NCI-H2029 (cell line): ENCODE data around the gene EHD2.
"Not testable (repeated sequence)": the region's sequence is repeated elsewhere in the genome, so short reads cannot be mapped to it uniquely, and the experiment has no call there.

Source experiments
- DNase-seq: peaks from one replicate; lab custom pipeline; 2025; lab: John Stamatoyannopoulos, UW

The EHD2 gene

DNA sequence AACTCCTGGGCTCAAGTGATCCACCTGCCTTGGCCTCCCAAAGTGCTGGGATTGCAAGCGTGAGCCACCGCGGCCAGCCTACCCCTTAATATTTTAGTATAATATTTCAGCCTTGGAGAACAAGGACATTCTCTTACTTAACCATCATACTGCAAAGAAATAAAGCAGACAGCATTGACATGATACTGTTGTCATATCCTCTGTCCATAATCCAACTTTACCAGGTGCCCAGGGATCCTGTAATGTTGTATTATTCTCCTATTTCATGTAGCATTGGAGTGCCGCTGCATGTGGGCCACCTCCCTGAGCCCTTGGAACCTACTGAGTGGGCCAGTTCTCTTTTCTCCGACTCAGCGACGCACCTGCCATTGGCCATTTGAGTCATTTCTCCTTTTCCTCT, 21.4 kb upstream of the EHD2 start:
- no peak for DNase-seq

DNA sequence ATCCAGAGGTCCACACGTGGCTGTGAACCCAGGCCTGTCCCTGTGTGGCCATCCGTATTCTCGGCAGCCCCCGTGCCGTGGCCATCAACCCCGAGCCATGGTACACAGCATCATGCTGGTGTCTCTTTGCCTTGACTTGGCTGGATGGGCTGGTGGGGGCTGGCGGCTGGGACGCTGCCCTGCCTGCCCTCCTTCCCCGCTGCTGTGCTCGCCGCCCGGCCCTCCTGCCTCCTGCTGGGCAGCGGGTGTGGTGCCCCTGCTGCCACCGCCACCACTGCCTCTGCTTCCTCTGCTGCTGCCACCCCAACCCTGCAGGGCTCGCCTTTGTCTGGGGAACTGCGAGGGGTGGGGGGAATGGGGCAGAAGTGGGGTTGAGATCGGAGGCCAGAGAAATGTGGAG, 19.7 kb upstream of the EHD2 start:
- no peak for DNase-seq

DNA sequence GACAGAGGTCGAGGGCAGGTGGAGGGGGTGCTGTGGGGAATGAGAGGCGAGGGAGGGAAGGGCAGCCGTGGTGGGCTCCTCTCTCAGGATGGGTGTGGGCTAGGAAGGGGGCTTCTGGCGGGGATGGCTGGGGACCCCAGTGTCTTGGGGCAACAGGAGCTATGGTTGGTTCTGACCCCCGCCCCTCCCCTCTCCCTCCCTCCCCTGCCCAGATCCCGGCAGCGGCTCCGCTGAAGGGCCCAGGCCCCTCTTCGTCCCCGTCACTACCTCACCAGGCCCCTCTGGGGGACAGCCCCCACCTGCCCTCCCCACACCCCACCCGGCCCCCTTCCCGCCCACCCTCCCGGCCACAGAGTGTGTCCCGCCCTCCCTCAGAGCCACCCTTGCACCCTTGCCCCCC, 19.3 kb upstream of the EHD2 start:
- DNase-seq, result no peak

DNA sequence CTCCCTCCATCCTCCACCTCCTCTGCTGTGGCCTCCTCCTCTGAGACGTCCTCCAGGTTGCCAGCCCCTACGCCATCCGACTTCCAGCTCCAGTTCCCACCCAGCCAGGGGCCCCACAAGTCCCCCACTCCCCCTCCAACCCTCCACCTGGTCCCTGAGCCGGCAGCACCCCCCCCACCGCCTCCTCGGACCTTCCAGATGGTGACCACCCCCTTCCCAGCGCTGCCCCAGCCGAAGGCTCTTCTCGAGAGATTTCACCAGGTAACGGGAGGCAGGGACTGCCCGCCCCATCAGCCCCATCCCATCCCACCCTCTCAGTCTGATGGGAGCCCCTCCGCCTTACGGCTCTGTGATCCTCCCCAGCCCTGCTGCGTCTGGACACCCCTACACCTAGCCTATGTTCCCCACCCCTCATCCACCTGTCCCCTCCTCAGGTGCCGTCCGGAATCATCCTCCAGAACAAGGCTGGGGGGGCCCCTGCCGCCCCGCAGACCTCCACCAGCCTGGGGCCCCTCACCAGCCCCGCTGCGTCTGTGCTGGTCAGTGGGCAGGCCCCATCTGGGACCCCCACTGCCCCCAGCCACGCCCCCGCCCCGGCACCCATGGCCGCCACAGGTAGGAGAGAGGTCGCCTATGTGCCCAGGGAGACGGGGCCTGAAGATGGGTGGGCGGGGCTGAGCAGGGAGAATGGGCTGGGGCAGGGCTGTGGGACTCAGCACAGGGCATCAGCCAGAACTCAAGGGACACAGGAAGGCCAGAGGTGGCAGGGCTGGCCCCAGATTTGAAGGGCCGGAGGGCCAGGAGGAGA, 18.6 kb upstream of the EHD2 start:
- DNase-seq, result no peak

DNA sequence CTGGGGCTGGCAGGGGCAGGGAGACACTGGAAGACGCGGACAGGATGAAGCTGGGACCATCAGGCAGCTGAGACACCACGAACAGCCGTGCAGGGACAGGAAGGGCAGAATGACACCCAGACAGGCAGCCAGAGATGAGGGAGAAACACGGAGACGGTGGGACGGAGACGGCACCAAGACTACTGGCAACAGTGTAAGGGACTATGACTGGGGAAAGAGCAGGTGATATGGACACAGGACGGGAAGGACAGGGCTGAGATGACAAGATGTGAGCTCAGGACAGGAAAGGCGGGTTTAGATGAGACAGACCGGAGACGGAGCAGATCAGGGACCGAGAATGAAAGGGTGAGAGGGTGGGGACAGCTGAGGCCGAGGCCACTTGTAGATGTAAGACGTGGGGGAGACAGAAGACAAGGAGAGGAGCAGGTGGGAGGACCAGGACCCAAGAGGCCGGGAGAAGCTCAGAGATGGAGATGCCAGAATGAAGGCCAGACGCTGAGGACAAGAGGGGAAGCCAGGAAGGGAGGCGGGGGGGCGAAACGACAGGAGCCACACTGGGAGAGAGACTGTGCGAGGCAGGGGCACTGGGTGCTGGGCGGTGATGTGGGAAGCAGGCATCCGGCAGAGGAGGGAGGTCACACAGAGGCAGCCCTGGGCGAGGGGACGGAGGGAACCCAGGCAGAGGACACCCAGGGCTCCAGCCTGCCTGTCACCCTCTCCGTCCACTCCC, 17.5 kb upstream of the EHD2 start:
- no peak for DNase-seq

DNA sequence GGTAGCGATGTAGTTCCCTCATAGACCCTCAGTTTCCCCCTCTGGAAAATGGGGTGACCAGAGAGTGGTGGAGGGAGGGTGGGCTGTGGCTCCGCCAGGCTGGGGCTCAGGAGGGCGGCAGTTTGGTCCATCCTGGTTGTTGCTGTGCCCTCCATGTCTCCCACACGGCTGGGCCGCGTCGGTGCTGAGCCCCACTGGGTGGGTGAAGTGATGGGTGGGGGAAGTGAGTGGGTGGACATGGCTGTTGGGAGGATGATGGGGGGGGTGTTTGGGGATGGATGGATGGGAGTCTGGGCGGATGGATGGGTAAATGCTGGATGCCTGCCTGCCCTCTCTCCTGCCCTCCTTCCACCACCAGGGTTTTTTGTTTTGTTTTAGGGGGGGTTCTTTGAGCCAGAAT, 16.6 kb upstream of the EHD2 start:
- no peak for DNase-seq

DNA sequence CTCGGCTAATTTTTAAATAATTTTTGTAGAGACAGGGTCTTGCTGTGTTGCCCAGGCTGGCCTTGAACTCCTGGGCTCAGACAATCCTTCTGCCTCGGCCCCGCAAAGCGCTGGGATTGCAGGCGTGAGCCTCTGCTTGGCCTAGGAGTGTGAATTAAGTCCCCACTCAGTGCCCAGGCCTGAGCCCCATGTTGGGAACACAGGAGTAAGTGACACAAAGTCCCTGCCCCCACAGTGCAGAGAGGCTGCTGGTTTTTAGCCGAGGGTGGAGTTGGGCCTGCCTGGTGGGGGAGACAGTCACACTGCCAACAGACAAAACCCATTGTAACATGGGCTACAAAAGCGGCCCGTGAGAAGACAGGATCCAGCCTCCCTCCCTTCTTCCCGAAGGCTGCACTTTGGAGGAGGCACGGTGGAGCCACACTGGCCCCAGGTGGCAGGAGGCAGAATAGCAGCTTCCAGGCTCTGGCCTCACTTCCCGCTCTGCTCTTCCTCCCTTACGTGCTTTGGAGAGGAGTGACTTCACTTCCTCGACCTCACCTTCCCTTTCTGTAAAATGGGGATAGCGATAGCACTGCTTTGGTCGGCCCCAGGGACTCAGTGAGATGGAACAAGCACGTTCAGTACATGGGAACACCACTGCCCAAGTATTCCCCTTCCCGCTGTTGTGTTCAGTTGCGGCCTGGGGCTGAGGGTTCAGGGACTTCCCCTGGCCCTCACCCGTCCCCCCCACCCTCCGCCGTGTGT, 15.2 kb upstream of the EHD2 start:
- DNase-seq, result peak; percentile 78

DNA sequence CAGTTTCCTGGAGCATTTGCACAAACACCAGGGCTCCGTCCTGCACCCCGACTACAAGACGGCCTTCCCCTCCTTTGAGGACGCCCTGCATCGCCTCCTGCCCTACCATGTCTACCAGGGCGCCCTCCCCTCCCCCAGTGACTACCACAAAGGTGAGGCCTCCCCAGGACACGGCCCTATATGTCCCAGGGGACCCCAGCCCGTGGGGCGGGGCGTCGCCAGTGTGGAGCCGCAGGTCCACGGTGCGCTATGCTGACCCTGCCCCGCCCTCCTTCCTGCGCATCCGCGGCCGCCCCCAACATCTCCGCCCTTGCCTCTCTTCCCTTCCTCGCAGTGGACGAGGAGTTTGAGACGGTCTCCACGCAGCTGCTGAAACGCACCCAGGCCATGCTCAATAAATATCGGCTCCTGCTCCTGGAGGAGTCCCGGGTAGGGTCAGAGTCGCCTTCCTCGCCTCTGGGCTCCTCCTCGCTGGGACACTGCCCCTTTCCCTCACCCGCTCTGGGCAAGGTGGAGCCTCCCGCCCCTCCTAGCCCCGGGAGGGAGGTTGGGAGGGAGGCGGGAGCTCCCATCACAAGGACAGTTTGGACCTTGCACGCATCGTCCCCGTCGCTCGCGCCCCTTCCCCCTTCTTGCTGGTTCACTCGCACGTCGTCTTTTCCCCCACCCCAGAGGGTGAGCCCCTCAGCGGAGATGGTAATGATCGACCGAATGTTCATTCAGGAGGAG, 14.4 kb upstream of the EHD2 start:
- DNase-seq, result no peak

DNA sequence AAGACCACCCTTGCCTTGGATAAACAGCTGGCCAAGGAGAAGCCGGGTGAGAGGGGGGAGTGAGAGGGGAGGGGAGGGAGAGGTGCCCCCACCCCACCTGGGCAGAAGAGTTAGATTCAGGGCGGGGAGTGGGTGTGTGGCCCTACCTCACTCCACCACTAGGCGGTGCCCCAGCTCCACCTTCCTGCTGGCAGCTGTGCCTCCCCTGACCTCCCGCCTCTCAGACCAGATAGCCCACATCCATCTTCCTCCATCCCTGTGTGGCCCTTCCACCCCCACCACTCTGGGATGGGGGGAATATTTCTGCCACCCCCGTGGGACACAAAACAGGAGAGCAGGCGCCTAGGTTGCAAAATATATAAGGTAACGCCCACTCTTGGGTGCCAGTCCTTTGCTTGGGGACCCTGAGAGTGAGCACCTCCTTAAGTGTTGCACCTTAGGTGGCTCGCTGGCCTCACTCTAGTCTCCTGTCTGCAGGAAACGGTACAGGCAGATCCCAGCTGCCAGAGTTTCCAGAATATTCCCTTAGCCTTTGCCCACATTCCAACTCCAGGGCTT, 13.8 kb upstream of the EHD2 start:
- DNase-seq, result peak; percentile 16

DNA sequence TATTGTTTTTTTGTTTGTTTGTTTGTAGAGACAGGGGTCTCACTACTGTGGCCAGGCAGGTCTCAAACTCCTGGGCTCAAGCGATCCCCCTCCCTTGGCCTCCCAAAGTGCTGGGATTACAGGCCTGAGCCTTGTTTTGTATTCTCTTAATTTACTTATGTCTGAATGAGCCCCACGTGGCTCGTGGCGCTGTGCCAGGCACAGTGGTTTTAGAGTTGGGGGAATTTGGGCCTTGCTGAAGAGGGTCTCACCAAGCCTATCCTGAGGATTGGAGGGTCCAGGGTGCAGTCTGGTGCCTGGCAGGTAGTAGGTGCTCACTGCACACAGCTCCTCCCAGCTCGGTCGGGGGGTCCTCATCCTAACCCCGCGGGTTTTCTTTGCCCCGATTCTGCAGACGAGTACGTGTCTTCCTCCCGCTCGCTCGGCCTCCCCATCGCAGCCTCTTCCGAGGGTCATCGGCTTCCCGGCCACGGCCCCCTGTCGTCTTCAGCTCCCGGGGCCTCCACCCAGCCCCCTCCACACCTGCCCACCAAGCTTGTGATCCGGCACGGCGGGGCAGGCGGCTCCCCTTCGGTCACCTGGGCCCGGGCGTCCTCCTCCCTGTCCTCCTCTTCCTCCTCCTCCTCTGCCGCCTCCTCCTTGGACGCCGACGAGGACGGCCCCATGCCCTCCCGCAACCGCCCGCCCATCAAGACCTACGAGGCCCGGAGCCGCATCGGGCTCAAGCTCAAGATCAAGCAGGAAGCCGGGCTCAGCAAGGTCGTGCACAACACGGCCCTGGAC, 12.1 kb upstream of the EHD2 start:
- no peak for DNase-seq

DNA sequence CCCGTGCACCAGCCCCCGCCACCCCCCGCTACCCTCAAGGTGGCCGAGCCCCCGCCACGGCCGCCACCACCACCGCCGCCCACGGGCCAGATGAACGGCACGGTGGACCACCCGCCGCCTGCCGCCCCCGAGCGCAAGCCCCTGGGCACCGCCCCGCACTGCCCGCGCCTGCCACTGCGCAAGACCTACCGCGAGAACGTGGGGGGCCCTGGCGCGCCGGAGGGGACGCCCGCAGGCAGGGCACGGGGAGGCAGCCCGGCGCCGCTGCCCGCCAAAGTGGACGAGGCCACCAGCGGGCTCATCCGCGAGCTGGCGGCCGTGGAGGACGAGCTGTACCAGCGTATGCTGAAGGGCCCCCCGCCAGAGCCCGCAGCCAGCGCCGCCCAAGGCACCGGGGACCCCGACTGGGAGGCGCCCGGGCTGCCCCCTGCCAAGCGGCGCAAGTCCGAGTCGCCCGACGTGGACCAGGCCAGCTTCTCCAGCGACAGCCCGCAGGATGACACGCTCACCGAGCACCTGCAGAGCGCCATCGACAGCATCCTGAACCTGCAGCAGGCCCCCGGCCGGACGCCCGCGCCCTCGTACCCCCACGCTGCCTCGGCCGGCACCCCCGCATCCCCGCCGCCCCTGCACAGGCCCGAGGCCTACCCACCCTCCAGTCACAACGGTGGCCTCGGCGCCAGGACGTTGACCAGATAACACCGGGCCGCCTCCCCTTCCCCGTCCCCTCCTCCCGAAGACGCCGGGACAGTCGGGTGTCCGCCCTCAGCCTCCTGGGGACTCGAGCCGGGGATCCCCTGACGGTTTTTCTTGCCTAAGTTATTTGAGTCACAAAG, 11.3 kb upstream of the EHD2 start:
- no peak for DNase-seq

DNA sequence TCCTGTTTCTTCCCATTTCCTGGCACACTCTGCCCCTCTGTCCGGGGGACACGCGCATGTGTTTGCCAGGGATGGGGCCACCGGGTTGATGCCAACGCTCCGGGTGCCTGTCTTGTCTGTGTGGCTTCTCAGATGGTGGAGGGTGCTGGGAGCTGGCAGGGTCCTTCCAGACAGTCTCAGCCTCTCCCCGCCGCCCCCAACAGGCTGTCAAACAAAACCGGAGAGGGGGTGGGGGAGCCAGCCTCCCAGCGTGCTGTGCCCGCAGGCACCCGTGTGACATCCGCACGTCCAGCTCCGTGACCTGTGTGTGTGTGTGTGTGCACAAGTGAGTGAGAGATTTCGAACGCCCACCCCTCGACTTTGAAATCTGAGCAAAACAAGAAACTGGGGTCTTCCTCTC, 10.6 kb upstream of the EHD2 start:
- DNase-seq, result no peak

DNA sequence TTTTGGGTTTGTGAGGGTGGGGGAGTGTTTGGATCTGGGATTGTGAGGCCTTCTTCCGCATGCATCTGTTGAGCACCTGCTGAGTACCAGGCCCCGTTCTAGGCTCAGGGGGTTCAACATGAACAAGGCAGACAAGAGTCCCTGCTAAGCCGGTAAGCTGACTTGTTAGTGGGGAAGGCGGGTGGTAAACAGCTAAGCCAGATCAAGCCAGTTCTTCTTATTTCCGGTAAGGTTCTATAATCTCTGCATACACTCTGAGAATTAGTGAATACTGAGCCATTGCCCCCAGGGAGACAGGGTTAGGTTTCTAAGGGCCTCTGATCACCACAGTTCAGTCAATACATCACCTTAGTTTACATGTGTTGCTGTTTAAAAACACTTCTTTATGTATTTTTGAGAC, 9.9 kb upstream of the EHD2 start:
- no peak for DNase-seq

DNA sequence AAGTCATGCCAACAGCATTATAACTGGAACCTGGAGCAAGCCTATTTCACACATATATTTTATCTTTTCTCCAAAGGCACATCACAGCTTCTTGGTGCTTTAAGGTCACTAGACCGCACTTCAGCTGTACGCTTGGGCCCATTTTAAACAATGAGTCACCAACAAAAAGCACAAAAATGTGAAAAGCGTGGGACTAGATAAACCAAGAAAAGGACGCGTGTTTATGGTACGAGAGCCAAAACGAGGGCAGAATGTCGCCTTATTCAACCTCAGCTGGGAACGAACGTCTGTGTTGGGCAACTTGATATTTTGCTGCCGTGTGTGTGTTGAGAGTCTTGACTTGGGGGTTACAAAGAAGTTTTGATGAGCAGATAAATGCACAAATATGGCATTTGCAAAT, 9.2 kb upstream of the EHD2 start:
- DNase-seq, result no peak

DNA sequence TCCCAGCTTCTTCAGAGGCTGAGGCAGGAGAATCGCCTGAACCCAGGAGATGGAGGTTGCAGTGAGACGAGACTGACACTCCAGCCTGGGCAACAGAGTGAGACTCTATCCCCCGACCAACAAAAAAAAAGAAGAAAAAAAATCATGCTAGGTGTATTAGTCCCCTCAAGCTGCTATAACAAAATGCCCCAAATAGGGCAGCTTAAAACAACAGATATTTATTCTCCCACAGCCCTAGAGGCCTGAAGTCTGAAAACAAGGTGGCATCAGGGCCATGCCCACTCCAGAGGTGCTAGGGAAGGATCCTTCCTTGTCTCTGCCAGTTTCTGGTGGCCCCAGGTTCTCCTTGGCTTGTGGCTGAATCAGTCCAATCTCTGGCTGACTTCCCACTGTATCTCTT, 8.6 kb upstream of the EHD2 start:
- no peak for DNase-seq

DNA sequence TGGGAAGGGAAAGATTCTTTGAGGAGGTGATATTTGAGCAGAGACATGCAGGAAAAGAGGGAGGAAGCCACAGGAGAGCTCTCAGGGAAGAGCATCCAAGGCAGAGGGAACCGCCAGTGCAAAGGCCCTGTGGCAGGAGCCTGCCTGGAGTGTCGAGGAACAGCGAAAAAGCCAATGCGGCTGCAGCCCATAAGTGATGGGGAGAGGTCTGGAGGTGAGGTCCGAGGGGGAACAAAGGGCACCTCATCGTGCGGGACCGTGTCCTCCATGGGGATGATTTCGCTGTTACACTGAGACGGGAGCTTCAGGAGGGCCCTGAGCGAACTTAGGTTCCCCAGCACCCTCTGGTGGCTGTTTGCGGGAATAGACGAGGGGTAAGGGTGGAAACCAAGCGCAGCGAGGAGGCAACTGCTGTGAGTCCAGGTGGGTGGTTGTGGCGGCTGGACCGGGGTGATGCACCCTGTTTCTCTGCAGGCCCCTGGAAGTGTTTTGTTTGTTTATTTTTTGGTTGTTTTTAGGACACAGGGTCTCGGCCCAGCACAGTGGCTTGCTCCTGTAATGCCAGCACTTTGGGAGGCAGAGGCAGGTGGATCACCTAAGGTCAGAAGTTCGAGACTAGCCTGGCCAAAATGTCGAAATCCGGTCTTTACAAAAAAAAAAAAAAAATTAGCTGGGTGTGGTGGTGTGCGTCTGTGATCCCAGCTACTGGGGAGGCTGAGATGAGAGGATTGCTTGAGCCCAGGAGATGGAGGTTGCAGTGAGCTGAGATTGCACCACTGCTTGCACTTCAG, 5.9 kb upstream of the EHD2 start:
- peak; percentile 39 for DNase-seq

DNA sequence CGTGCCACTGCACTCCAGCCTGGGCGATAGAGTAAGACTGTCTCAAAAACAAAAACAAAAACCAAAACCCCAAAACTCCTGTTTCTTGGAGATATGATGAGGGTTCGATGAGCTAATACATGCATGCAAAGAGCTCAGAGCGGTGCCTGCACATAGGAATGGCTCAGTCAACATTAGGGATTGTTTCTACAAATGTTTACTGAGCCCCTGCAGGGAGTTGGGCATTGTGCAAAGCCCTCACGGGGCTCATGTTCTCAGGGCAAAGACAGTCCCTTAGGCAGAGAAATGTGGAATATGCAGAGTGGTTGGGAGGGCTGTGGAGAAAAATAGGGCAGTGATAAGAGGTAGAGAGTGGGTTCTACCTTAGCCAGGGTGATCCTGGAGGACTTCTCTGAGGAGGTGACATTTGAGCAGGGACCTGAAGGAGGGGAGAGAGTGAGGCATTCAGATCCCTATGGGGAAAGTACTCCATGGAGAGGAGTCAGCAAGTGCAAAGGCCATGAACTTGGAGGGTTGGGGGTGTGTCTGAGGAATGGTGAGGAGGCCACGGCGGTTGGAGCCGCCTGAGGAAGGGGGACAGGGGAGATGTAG, 1.5 kb upstream of the EHD2 start:
- DNase-seq, result no peak

DNA sequence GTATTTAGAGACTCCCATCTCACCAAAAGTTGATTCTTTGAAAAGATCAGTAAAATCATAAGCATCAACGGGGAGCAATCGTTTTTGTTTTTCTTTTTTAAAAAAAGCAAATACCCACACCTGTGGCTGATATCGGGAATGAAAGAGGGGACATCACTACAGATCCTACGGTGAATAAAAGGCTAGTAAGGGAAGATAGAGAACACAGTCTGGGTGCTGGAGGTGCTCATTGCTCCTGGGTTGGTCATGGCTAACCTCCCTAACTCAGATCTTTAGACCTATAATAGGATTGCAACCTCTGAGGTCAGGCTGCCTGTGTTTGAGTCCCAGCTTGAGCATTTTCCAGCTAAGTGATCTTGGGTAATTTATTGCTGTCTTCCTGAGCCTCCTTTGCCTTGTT, 1.1 kb downstream of the EHD2 start:
- DNase-seq, result no peak

DNA sequence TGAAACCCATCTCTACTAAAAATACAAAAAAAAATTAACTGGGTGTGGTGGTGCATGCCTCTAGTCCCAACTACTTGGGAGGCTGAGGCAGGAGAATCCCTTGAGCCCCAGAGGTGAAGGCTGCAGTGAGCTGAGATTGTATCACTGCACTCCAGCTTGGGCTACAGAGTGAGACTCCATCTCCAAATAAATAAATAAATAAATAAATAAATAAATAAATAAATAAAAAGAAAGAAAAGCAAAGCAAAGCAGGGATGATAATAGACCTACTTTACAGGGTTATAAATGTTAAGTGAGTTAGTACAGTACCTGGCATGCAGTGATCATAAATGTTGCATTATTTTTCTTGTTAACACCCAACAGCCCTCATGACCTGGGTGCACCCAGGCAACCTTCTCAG, 1.6 kb downstream of the EHD2 start:
- DNase-seq, result not testable (repeated sequence)
